Activated naive CD4-positive, alpha-beta T cell treated with anti-CD3 and anti-CD28 coated beads for 36 hours (primary cell): Measurements from ENCODE around the gene RNU1-2. TPM values are rescaled to one million over a fixed set of nuclear protein-coding genes. Genes with fewer than 3 reads are reported as not detected.
A peak's percentile ranks its signal among the peaks of the same experiment; 100 is the strongest.
"Not testable (repeated sequence)": the region's sequence is repeated elsewhere in the genome, so short reads cannot be mapped to it uniquely, and the experiment has no call there.

Experiments
- CTCF ChIA-PET: fragments of 350-600 bp; sonication (Branson Sonifier 250); formaldehyde crosslinking; loops from one replicate; lab custom pipeline; 2021; ENCODE audit warnings: antibody characterized with exemption; lab: Charles Lee
- DNase-seq: peaks from one replicate; pipeline ENCODE4 v3.0.0-alpha.2; 2020
- H3K27ac Mint-ChIP-seq: one replicate; pipeline ENCODE4 v1.8.0; 2021; ENCODE audit warnings: mild to moderate bottlenecking, mixed read lengths
- H3K27me3 Mint-ChIP-seq: one replicate; pipeline ENCODE4 v1.8.0; 2021; ENCODE audit warnings: low read depth, mixed read lengths
- H3K36me3 Mint-ChIP-seq: one replicate; pipeline ENCODE4 v1.8.0; 2021; ENCODE audit warnings: low read depth, mixed read lengths
- H3K4me1 Mint-ChIP-seq: one replicate; pipeline ENCODE4 v1.8.0; 2021; ENCODE audit warnings: low read depth, mixed read lengths
- H3K4me3 Mint-ChIP-seq: one replicate; pipeline ENCODE4 v1.8.0; 2021; ENCODE audit warnings: mild to moderate bottlenecking, moderate library complexity, mixed read lengths
- H3K9me3 Mint-ChIP-seq: one replicate; pipeline ENCODE4 v1.8.0; 2021; ENCODE audit warnings: mixed read lengths
- intact Hi-C: fragments of 100-400 bp; cut with micrococcal nuclease; formaldehyde crosslinking; loops from one replicate; pipeline ENCODE4 v1.15.1; 2023
- total RNA-seq, 2 experiments: library from RNA; stranded (reverse); gene quantifications; one replicate each; pipeline ENCODE4 v1.2.3, GENCODE V29; 2021

The RNU1-2 gene
- total RNA-seq, 2 experiments from 2014 or later = 1,341 to 1,386 TPM

DNA sequence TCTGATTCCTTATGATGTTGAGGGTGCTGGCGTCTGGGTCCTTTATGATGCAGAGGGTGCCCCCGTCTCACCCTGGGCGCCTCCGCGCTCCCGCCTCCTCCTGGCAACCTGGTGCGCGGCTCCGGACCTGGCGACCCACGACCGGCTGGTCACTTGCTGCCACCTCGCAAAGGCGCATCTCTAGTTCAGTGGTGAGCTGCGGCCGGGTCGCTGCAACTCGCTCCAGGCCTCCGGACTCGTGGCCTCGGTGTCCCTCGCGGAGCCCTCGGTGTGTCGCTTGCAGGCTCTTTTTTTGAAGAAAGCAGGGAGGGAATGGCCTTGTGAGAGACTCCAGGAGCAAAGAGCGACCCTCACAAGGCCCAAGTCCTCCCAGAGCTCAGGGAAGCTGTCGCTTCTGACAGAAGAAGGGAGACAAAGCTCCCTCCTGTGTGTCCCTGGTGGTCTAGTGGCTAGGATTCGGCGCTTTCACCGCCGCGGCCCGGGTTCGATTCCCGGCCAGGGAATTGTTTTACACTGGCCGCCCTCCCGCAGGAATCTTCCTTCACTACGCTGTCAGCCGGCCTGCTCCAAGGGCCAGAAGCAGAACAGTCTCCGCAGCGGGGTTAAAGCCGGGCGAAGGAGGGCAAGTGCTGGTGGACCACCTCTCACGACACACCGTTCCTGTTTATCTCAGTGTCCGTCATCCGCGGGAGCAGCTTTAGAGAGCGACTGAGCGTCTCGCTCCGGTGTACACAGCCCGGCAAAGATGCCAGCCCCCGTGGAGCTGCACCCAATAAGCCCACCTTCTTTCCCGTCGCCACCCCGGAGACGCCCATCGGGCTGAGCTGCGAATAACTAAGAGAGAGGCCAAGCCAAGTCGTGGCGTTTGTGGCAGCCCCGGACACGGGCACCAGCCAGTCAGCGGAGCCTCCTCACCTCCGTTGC lies 23.4 kb upstream of the RNU1-2 start:
- peak; percentile 70 for DNase-seq
- CTCF ChIA-PET, intact Hi-C loops, H3K4me1 Mint-ChIP-seq, H3K36me3 Mint-ChIP-seq, H3K9me3 Mint-ChIP-seq: not testable (repeated sequence)
- H3K27ac Mint-ChIP-seq = peak overlapping the region; percentile 59
- H3K4me3 Mint-ChIP-seq = peak overlapping the region; percentile 75
- H3K27me3 Mint-ChIP-seq = peaks cover 15% of the 10 kb centered on the region

DNA sequence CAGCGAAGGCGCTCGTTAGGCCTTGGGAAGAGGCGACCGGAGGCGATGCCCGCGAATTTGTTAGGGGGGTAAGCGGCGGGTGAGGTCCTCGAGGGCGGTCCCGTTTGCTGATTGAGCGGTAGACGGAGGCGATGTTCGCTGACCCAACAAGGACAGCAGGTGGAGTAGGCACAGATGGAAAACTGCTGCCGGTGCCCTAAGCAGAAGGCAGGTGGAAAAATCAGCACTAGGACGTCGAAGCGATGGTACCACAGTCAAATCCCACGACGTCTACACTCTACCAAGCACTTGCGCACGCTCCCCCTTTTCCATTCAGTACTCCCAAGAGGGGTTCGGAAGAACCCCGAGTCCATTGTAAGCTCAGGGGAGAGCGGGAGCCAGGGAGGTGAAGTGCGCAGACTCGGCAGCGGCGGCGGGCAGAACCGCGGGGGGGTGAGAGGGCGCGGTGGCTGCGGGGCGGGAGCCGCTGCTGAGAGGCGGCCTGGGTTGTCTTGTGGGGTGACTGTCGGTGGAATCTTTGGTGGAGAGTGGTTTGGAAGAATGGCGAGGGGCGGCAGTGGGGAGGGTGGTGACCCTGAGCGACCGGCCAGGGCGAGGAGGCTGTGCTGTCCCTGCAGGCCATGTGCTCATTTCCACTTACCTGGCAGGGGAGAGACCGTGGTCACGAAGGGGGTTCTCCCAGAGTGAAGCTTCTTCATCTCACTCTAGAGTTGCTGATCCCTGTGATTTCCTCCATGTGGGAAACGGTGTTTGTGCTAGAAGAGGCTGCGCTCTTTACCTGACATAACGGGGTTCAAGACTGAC lies 22.5 kb upstream of the RNU1-2 start:
- H3K4me1 Mint-ChIP-seq, CTCF ChIA-PET, H3K36me3 Mint-ChIP-seq, H3K9me3 Mint-ChIP-seq, H3K27ac Mint-ChIP-seq, intact Hi-C loops: not testable (repeated sequence)
- H3K27me3 Mint-ChIP-seq = peaks cover 15% of the 10 kb centered on the region
- DNase-seq = peak; percentile 33
- peak overlapping the region; percentile 75 for H3K4me3 Mint-ChIP-seq

DNA sequence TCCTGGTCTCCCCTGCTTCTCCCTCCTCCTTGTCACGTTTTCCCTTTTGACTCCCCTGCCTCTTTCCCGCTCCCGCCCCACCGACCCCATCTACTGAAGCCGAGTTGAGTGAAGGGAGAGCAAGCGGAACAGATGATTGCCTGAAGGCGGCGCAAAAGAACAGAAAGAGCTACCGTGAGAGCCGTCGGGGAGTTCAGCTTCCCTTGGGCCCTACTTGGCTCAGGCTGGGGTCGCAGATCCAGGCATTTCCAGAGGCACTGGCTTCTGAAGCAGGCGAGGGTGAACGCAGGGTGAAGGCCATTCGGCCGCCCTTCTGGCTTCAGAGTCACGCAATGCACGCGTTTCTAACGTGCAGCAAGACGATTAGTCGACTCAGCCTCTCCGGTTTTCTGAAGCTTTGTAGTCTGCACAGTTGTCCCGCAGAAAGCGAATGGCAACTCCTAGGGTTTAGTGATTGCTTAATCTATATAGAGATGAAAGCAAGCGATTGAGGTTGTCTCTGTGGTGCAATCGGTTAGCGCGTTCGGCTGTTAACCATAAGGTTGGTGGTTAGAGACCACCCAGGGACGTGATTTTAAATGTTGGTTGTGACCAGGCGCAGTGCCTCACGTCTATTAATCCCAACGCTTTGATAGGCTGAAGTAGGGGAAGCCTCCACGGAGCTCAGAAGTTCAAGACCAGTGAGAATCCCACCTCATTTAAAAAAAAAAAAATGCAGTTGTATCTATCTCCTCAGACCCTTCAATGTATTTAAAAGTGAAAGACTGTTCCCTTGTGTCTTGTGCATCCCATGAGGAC lies 20.6 kb upstream of the RNU1-2 start:
- H3K9me3 Mint-ChIP-seq, DNase-seq, CTCF ChIA-PET, H3K4me3 Mint-ChIP-seq, H3K4me1 Mint-ChIP-seq, H3K36me3 Mint-ChIP-seq, intact Hi-C loops, H3K27ac Mint-ChIP-seq: not testable (repeated sequence)
- peaks cover 17% of the 10 kb centered on the region for H3K27me3 Mint-ChIP-seq

DNA sequence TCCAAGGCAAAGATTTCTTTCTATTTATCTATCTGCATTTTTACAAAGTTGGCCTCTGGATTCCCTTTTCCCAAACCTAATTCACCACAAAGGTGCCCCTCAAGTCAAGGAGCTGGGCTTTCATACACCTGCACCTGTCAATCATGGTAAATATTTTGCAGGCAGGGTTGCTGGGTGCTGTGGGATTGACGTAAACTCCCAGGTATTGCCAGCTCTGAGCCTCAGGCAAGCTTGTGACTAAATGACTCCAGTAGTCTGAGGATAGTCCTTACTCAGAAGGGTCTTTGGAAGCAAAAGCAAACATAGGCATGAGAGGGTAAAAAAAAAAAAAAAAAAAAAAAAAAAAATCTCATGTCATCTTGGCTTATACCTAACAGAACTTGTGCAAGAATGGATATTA lies 14.0 kb upstream of the RNU1-2 start:
- CTCF ChIA-PET, H3K36me3 Mint-ChIP-seq: not testable (repeated sequence)

DNA sequence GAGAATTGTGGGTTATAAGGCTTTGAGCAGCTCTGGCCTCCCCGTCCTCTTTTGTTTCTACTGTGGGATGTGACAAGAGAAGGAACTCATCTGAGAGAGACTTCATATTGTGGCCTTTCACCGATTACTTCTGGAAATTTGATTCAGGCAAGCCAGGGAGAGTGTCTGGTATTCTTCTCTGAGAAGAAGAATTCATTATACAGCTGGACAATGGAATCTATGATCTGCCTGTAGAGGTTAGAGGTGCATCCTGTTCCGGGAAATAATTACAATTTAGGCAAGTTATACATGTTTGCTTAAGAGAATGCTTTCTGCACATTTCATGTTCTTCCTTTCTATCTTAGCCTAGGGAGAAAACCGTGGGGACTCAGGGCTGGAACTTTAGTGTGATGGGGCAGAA lies 12.8 kb upstream of the RNU1-2 start:
- H3K4me1 Mint-ChIP-seq = no peaks in the 10 kb centered on the region
- CTCF ChIA-PET = no interaction called here
- no peaks in the 10 kb centered on the region for H3K36me3 Mint-ChIP-seq
- no peak overlapping the region for H3K27ac Mint-ChIP-seq
- intact Hi-C loops = no loop called here
- peaks cover 8% of the 10 kb centered on the region for H3K27me3 Mint-ChIP-seq
- H3K9me3 Mint-ChIP-seq = no peaks in the 10 kb centered on the region
- no peak overlapping the region for H3K4me3 Mint-ChIP-seq
- DNase-seq = no peak

More for the DNA sequence above, 14.0 kb upstream of the RNU1-2 start:
- H3K27ac Mint-ChIP-seq, H3K27me3 Mint-ChIP-seq, H3K9me3 Mint-ChIP-seq, DNase-seq, H3K4me3 Mint-ChIP-seq, H3K4me1 Mint-ChIP-seq, intact Hi-C loops: not testable (repeated sequence)

DNA sequence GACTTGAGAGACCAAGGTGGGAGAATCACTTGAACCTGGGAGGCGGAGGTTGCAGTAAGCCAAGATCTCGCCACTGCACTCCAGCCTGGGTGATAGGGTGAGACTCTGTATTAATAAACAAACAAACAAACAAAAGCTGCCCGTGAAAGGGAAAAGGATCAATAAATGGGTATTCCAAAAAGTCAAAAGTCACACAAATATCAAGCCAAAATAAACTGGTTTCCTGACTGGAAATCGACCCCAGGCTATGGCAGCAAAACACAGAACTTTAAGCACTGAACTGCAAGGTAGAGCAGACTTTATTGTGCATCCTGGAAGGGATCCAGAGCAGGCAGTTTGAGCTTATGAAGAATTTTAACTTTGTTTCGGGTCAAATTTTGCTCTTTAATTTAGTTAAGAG lies 11.3 kb upstream of the RNU1-2 start:
- H3K27ac Mint-ChIP-seq, H3K4me3 Mint-ChIP-seq, H3K9me3 Mint-ChIP-seq, CTCF ChIA-PET, DNase-seq, H3K36me3 Mint-ChIP-seq, H3K27me3 Mint-ChIP-seq, intact Hi-C loops, H3K4me1 Mint-ChIP-seq: not testable (repeated sequence)

DNA sequence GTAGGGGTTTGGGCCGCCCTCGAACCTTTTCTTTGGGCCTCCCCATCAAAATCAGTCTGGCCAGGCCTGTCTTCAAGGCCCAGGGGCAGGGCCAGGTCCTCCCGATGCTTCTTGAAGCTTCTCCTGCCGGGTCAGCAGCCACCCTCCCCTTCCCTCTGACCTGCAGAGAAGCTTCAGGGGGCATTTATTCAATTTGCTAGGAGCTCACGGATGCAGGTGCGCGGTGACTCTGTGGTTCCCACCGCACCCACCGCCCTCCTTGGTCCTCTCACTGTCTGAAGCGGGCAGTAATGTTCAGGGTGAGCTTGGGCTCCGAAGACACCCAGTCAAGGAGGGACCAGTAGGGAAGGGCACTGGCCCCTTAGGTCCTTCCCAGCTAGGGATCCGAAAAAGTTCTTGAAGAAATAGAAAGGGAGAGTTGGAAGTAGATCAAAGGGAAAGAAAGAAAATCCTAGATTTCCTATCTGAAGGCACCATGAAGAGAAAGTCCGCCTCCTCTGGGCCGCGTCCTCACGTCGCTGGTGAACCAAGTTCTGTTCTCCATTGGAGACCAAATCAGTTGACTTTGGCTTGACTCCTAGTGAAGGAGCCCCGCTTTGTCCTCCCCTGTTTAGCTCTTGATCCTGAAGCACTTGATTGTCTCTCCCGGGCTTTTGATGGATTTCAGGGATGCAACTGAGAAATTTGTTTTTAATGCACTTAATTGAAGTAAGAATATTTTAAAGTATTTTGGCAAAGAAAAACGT lies 8.7 kb upstream of the RNU1-2 start:
- intact Hi-C loops = no loop called here
- CTCF ChIA-PET = no interaction called here
- H3K27ac Mint-ChIP-seq = no peak overlapping the region
- H3K36me3 Mint-ChIP-seq = peaks cover 1% of the 10 kb centered on the region
- no peak overlapping the region for H3K4me3 Mint-ChIP-seq
- H3K9me3 Mint-ChIP-seq = no peaks in the 10 kb centered on the region
- peaks cover 3% of the 10 kb centered on the region for H3K27me3 Mint-ChIP-seq
- peaks cover 15% of the 10 kb centered on the region for H3K4me1 Mint-ChIP-seq
- DNase-seq = no peak

DNA sequence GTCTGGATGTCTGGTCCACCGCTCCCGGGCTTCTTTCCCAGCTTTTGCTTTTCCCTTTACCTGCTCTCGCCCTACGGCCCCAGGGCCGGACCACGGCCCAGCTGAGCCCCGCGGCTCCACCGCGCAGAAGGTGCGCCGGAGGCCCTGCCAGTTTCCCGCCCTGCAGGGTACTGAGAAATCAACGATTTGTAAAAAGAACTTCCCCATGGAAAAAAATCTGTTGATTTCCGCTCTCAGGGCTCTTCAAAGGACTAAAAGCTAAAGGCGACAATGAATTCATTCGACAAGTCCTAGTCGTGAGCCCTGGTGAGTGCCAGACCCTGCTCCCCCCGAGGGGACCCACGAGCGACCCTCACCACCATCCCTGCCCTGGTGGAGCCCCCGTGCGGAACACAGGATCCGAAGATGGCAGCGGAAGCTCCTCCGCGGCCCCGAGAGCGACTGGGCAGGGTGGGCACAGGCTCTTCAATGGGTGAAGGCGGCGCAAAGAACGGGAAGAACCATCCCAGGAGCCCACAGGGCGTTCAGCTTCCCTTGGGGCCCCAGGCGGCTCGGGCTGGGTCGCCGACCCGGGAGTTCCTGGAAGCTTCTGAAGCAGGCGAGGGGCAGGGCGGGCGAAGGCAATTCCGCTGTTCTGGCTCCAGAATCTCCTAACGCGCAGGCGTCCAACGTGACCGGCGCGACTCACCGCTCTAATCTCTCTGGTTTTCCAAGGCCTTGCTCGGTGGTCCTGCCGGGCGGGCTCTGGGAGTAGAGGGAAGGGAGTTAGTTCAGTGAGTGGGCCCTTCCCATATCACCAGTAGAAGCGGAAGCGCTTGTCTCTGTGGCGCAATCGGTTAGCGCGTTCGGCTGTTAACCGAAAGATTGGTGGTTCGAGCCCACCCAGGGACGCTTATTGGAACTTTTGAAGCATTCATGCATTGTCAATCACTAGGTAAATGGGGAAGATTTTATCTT lies 6.6 kb upstream of the RNU1-2 start:
- intact Hi-C loops = no loop called here
- CTCF ChIA-PET = interaction anchor here (0.6 to 1.3 kb wide), 3 partner anchors 12 to 519 kb away, joined by 3 to 5 read pairs (median 4); no protein-coding TSS in a partner anchor
- peaks cover 1% of the 10 kb centered on the region for H3K36me3 Mint-ChIP-seq
- peak overlapping the region; percentile 86 for H3K4me3 Mint-ChIP-seq
- H3K27me3 Mint-ChIP-seq = peaks cover 2% of the 10 kb centered on the region
- no peaks in the 10 kb centered on the region for H3K9me3 Mint-ChIP-seq
- DNase-seq = peak; percentile 88
- peaks cover 15% of the 10 kb centered on the region for H3K4me1 Mint-ChIP-seq
- peak overlapping the region; percentile 90 for H3K27ac Mint-ChIP-seq

DNA sequence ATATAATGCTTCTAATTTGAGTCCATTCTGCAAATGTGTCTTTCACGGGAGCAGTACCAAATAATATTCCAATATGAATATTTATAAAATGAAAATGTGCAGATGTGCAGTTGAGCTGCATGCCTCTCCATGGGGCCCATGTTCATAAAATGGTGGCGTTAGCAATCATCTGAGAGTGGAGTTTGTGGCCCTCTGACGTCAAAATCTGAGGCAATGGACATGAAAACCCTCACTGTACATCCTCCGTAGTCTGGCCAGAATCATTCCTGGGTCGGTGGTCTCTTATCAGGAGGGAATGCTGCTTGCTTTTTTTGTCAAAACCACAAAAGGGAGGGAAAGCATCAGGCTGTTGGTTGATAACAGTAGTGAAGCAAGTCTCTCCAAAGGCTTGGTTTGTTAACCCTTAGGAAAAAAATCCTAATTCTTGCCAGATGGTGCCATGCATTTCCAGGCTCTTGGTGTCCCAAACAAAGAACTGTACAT lies 5.2 kb upstream of the RNU1-2 start:
- H3K27ac Mint-ChIP-seq, H3K36me3 Mint-ChIP-seq, CTCF ChIA-PET, DNase-seq, H3K4me3 Mint-ChIP-seq, H3K27me3 Mint-ChIP-seq, H3K9me3 Mint-ChIP-seq, intact Hi-C loops: not testable (repeated sequence)
- H3K4me1 Mint-ChIP-seq = peaks cover 21% of the 10 kb centered on the region

DNA sequence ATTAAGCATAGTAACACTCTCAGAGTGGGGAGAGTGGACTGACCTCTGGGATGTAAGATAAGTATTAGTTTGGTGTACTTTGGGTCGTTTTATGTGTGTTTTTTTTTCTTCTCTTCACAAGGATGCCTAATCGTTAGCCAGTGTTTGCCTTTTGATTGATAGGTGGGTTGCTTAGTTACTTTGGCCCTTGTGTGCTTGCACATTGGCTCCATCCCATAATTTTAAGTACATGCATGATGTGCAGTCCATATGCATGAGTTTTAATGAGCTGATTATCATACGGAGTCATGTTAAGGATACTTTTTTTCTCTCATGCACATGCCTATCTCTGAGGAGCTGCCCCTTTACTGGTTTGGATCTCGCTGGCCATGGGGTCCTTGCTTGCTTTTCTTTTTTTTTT lies 4.7 kb upstream of the RNU1-2 start:
- H3K27me3 Mint-ChIP-seq, H3K4me3 Mint-ChIP-seq, H3K27ac Mint-ChIP-seq, intact Hi-C loops, DNase-seq, H3K36me3 Mint-ChIP-seq, CTCF ChIA-PET, H3K9me3 Mint-ChIP-seq: not testable (repeated sequence)
- H3K4me1 Mint-ChIP-seq = peaks cover 23% of the 10 kb centered on the region
